Amniotic stem cell (primary cell): ENCODE measurements around the gene SSH2.
A peak's percentile ranks its signal among the peaks of the same experiment; 100 is the strongest.
"Not testable (repeated sequence)": the region's sequence is repeated elsewhere in the genome, so short reads cannot be mapped to it uniquely, and the experiment has no call there.

ENCODE experiments used
- DNase-seq: peaks from one replicate; lab custom pipeline; 2025; lab: John Stamatoyannopoulos, UW

Gene SSH2

GRCh38 chr17:29929533-29930408 lies at the start of gene SSH2:
SSH2 (minus strand) TSS chr17:29930228; CDS start chr17:29930000, 228 bp downstream.
- DNase-seq: peak; percentile 76

GRCh38 chr17:29977836-29978235 lies 47.8 kb upstream of the SSH2 start:
- no peak for DNase-seq

GRCh38 chr17:29973005-29973404 lies 43.0 kb upstream of the SSH2 start:
- no peak for DNase-seq

- DNase-seq: no peak
Measured at GRCh38 chr17:29972277-29972676, 42.2 kb upstream of the SSH2 start.

- DNase-seq: no peak
Measured at GRCh38 chr17:29968271-29968670, 38.2 kb upstream of the SSH2 start.

GRCh38 chr17:29962656-29963055 lies 32.6 kb upstream of the SSH2 start:
- no peak for DNase-seq

GRCh38 chr17:29959658-29960337 lies 29.8 kb upstream of the SSH2 start:
- DNase-seq: no peak

GRCh38 chr17:29958947-29959657 lies 29.1 kb upstream of the SSH2 start:
- DNase-seq: no peak

- not testable (repeated sequence) for DNase-seq
Measured at GRCh38 chr17:29957488-29957887, 27.5 kb upstream of the SSH2 start.

GRCh38 chr17:29956225-29956624 lies 26.2 kb upstream of the SSH2 start:
- no peak for DNase-seq

GRCh38 chr17:29954405-29954804 lies 24.4 kb upstream of the SSH2 start:
- no peak for DNase-seq

GRCh38 chr17:29949696-29950095 lies 19.7 kb upstream of the SSH2 start:
- no peak for DNase-seq

GRCh38 chr17:29948448-29949215 lies 18.6 kb upstream of the SSH2 start:
- no peak for DNase-seq

GRCh38 chr17:29945281-29945680 lies 15.3 kb upstream of the SSH2 start:
- DNase-seq: no peak

- DNase-seq: no peak
Measured at GRCh38 chr17:29941334-29941733, 11.3 kb upstream of the SSH2 start, which contains the start of gene EFCAB5. EFCAB5 (plus strand) TSS chr17:29941634; CDS start chr17:29941797, 163 bp downstream.

GRCh38 chr17:29936724-29937123 lies 6.7 kb upstream of the SSH2 start:
- DNase-seq: no peak

- not testable (repeated sequence) for DNase-seq
Measured at GRCh38 chr17:29935909-29936308, 5.9 kb upstream of the SSH2 start.

- no peak for DNase-seq
Measured at GRCh38 chr17:29933379-29933778, 3.4 kb upstream of the SSH2 start.

GRCh38 chr17:29931231-29931932 lies 1.4 kb upstream of the SSH2 start:
- peak; percentile 70 for DNase-seq

- DNase-seq: peak; percentile 51
Measured at GRCh38 chr17:29930409-29931010, 482 bp upstream of the SSH2 start.
